Stimulated activated CD4-positive, alpha-beta T cell treated with anti-CD3 and anti-CD28 coated beads, Interleukin-1b, Interleukin-23, amount 100 ng/mL, for 4 hours (primary cell): Measurements from ENCODE around the gene ZNF624.
A peak's percentile ranks its signal among the peaks of the same experiment; 100 is the strongest.

Source experiments
- DNase-seq, 2 donors: peaks; one replicate each; pipeline ENCODE4 v3.0.0-alpha.2; 2020; ENCODE audit warnings: low read depth in 2 of 2

ZNF624 gene

DNA sequence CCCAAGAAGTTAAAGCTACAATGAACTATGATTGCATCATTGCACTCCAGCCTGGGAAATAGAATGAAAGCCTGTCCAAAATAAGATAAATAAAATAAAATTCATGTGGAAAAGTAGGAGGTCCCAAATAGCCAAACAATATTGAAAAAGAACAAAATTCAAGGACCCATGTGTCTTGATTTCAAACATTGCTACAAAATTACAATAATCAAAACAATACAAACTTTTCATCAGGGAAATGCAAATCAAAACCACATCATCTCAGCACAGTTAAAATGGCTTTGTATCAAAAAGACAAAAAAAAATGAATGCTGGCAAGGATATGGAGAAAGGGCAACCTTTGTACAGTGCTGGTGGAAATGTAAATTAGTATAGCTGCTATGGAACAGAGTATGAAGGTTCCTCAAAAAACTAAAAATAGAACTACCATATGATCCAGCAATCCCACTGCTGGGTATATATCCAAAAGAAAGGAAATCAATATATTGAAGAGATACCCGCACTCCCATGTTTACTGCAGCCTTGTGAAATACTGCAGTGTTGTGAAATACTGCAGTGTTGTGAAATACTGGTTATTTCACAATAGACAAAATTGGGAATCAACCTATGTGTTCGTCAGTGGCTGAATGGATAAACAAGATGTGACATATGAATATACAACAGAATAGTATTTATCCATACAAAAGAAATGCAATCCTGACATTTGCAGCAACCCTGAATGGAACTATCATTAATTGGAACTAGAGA lies 60.1 kb downstream of the ZNF624 start:
- DNase-seq = no peak

GRCh38 chr17:16589097-16589969 lies 64.3 kb downstream of the ZNF624 start:
- peak; percentile 91 to 92 for DNase-seq

DNA sequence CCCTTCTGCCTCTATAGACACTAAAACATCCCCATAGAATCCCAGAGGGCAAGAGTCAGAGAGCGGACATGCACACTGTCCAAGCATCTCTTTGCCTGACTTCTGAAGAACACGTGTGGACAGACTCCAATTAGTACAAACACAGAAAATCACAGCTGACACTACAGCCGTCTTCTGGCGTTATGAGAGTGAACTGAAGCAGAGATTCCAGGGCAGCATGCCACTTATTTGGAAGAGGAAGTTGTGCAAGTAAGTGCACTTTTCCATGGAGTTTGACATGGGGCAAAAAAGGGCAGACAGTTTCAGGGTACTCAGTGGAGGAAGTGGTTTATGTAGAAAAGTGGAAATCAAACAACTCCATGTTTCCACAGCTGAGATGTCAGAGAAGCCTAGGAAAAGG lies 67.9 kb downstream of the ZNF624 start:
- no peak for DNase-seq

DNA sequence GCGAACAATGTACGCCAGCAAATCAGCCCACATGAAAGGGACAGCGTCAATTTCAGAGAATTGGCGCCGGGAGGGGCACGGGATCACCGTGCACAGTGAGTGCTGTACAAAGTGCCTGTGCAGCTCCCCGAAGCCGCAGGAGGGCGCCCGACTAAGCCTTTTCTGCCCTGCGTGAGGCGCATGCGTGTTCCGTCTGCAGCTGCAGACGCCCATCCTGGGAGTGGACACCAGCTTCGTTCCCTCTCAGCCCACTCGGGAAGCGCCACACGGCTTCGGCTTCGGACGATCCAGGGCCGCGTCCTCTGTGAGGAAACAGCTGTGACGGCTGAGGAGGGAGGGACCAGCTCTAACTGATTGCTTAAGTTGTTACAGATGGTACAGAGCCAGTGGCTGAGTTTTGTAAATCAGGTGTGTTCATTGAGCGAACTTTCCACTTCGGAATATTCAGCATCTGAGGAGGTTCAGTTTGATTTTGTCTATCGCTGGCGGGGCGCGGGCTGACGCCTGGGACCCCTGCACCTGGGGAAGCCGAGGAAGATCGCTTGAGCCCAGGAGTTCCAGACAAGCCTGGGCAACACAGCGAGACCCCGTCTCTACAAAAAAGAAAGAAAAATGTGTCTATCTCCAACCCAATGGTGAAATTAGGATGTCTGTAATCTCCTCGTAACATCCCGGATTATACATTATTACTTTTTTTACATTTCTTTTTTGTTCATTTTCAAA lies 69.2 kb downstream of the ZNF624 start:
- peak; percentile 88 for DNase-seq

DNA sequence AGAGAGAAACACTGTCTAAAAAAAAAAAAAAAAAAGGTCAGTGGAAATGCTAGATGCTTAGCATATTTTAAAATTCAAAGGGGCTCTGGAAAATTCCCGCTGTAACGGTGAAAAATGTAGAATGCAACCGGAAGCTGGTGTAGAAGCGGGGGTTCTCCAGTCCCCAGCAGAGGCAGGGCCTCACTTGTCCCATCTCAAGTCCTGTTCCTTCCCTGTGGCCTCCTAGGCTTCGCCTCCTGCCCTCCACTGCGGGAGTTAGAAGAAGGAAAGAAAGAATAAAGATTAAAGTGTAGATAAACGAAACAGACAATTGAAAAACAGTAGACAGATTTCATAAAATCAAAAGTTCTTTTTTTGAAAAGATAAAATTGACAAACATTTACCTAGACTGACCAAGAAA lies 69.9 kb downstream of the ZNF624 start:
- DNase-seq = no peak

- DNase-seq = no peak
Observed at GRCh38 chr17:16573466-16573865, 80.2 kb downstream of the ZNF624 start.
